ENCODE measurements around the gene TRIM7. TPM values are rescaled to one million over a fixed set of nuclear protein-coding genes. Genes with fewer than 3 reads are reported as not detected.
"Not testable (repeated sequence)": the region's sequence is repeated elsewhere in the genome, so short reads cannot be mapped to it uniquely, and the experiment has no call there.

Gene TRIM7
- total RNA-seq, 2 donors from 2014 or later, result 11.5 to 17.9 TPM

DNA sequence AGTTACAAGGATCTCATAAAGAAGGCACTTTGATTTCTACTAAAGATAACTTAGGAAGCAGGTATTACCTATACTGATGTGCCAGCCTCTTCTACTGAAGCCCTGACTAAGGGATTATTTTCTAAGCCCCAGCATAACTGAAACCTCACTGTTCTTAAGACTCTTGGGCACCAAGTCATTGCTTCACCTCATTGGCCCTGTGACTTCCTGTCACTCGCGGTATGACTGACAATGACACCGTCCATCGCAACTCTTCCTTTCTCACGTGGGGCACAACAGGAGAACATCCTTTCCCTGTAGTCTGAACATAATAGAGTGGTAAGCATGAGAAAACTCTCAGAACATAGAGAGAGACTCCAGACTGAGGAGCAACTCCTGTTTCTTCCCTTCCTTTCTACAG lies 51.2 kb downstream of the TRIM7 start:
- no peaks in the 10 kb centered on the region for H3K4me1 ChIP-seq
- H3K27me3 ChIP-seq, result no peaks in the 10 kb centered on the region
- no peak overlapping the region for H3K4me3 ChIP-seq
- ATAC-seq (no peak), DNase-seq (no peak)
- no peak overlapping the region for H3K27ac ChIP-seq
- no peaks in the 10 kb centered on the region for H3K9me3 ChIP-seq
- intact Hi-C loops (cut with DNase I), result loop anchor here (10.0 kb wide), 2 partner anchors 289 to 359 kb away; partner anchors contain the start of gene ZFP62
- H3K36me3 ChIP-seq (replicated peaks in 1 of 2; ENCODE audit: insufficient read depth in 1 of 2, low read depth in 2 of 2), result no peaks in the 10 kb centered on the region
- WGBS, 2 donors, result 68 to 73% methylated on average over 5 of the region's 5 CpGs
- TF ChIP-seq, protein P1, sequence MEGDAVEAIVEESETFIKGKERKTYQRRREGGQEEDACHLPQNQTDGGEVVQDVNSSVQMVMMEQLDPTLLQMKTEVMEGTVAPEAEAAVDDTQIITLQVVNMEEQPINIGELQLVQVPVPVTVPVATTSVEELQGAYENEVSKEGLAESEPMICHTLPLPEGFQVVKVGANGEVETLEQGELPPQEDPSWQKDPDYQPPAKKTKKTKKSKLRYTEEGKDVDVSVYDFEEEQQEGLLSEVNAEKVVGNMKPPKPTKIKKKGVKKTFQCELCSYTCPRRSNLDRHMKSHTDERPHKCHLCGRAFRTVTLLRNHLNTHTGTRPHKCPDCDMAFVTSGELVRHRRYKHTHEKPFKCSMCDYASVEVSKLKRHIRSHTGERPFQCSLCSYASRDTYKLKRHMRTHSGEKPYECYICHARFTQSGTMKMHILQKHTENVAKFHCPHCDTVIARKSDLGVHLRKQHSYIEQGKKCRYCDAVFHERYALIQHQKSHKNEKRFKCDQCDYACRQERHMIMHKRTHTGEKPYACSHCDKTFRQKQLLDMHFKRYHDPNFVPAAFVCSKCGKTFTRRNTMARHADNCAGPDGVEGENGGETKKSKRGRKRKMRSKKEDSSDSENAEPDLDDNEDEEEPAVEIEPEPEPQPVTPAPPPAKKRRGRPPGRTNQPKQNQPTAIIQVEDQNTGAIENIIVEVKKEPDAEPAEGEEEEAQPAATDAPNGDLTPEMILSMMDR (IDR thresholded peaks at IDR 0.05), result no peak
- TF ChIP-seq POLR2A (IDR thresholded peaks at IDR 0.05), result no peak

DNA sequence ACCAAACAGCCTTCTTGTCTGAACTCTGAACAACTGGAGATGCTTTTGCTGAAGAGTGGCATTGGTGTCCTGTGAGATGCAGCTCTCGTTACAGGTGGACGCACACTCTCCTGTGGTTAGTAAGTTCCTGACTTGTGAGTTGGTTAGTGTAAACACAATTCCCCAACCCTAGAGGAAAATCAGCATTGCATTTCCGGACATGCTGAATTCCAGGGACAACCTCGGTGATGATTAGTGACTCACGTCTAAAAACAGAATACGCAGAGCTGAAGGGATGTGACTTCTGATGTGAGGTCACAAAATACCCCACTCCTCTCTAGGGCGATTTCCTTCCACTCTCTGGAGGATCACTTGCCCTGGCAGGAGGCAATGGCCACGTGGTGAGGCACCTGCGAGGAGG lies 52.6 kb downstream of the TRIM7 start:
- H3K9me3 ChIP-seq, result no peaks in the 10 kb centered on the region
- 61 to 75% methylated on average over 6 to 9 of the region's 9 CpGs for WGBS, 2 donors
- no peak overlapping the region for H3K27ac ChIP-seq
- intact Hi-C loops (cut with DNase I), result loop anchor here (10.0 kb wide), 2 partner anchors 288 to 358 kb away; partner anchors contain the start of gene ZFP62
- no peak for DNase-seq
- TF ChIP-seq, protein P1 (IDR thresholded peaks at IDR 0.05), result no peak
- TF ChIP-seq POLR2A (IDR thresholded peaks at IDR 0.05), result no peak
- H3K27me3 ChIP-seq, result no peaks in the 10 kb centered on the region
- H3K36me3 ChIP-seq (replicated peaks in 1 of 2; ENCODE audit: insufficient read depth in 1 of 2, low read depth in 2 of 2), result no peaks in the 10 kb centered on the region
- no peak for ATAC-seq
- H3K4me3 ChIP-seq, result no peak overlapping the region
- no peaks in the 10 kb centered on the region for H3K4me1 ChIP-seq

DNA sequence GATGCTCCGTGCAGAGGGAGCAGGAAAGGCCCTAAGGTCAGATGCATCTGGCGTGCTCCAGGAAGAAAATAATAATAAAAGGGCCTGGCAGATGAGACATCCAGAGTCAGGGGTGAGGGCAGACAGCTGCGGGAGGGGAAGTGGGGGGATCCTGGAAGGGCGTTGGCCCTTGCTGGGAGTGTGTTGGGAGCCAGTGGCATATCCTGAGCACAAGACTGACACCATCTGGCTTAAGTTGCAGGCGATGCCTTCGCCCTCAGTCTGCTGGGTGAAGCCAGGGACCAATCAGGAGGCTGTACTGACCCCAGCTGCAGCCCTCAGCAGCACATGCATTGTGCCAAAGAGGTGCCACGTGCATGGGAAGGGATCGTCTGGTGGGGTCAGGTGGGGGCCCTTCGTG lies 53.9 kb downstream of the TRIM7 start:
- ATAC-seq (no peak), DNase-seq (no peak)
- intact Hi-C loops (cut with DNase I), result loop anchor here (10.0 kb wide), 2 partner anchors 286 to 356 kb away; partner anchors contain the start of gene ZFP62
- no peak overlapping the region for H3K27ac ChIP-seq
- H3K27me3 ChIP-seq, result no peaks in the 10 kb centered on the region
- H3K4me1 ChIP-seq, result no peaks in the 10 kb centered on the region
- no peak for TF ChIP-seq POLR2A (IDR thresholded peaks at IDR 0.05)
- TF ChIP-seq, protein P1 (IDR thresholded peaks at IDR 0.05), result no peak
- 25 to 32% methylated on average over 6 to 9 of the region's 9 CpGs for WGBS, 2 donors
- no peaks in the 10 kb centered on the region for H3K36me3 ChIP-seq (replicated peaks in 1 of 2; ENCODE audit: insufficient read depth in 1 of 2, low read depth in 2 of 2)
- no peaks in the 10 kb centered on the region for H3K9me3 ChIP-seq
- no peak overlapping the region for H3K4me3 ChIP-seq

DNA sequence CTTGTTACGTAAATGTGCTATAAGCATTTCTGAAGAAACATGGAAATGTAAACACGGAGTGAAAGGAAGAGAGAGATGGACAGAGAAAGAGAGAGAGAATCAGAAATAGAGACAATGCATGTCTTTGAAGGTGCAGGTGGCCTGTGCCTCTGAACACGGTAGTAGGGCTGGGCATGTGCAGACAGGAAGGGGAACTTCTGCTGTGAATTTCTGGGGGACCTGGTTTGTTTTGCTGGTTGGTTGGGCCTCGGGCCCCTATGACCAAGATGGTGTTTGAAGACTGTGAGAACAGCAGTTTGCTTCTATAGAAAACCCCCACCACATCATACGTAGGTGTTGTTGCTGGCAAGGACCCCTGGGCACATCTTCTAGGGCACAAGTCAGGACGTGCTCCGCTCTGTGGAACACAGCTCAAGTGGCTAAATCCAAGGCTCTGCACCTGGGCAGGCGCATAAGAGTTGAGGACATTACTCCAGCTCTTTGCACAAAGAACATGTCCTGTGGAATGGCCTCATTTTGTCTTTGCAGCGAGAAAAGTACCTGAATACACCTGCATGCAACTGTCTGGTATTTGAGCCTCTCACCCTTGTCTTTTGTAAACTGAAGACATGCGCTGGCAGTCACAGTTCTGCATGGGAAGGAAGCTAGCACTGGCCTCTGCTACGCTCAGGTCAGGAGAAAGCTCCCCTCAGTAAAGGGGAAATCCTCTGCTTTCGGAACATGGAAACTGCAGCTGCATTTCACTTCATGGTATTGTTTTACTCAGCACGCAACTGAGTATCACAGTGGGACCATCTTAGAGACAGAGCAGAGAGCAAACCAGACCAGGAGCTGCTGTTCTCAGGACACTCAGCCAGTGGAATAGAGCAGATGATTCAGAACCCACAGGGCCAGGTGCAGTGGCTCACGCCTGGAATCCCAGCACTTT lies 54.9 kb downstream of the TRIM7 start:
- Histone ChIP-seq H3K27me3 (no peaks in the 10 kb centered on the region), H3K27ac (no peak overlapping the region), H3K36me3 (replicated peaks in 1 of 2; ENCODE audit: insufficient read depth in 1 of 2, low read depth in 2 of 2) (no peaks in the 10 kb centered on the region), H3K9me3 (no peaks in the 10 kb centered on the region), H3K4me1 (no peaks in the 10 kb centered on the region), H3K4me3 (no peak overlapping the region)
- intact Hi-C loops (cut with DNase I), result loop anchor here (10.0 kb wide), 2 partner anchors 285 to 355 kb away; partner anchors contain the start of gene ZFP62
- DNase-seq (no peak), ATAC-seq (no peak)
- WGBS, 2 donors, result 70 to 74% methylated on average over 9 to 14 of the region's 14 CpGs
- no peak for TF ChIP-seq POLR2A (IDR thresholded peaks at IDR 0.05)

DNA sequence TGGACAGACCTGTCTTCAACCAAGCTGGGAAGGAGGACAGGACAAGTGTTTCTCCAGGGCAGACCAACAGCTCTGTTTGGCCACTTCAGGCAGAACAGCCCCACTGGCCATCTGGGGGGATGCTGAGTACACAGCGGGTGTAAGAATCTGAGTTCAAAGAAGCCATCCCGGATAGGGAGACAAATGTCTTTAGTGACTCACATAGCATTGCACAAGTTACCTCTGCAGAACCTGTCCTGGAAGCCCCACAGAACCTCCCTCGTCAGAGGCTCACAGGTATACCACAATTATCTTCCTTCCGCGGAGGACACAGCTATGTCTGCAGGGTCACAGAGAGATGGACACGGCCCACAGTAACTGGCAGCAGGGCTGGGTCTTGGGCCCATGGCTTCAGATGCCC lies 55.6 kb downstream of the TRIM7 start:
- Histone ChIP-seq H3K4me1 (no peaks in the 10 kb centered on the region), H3K27ac (no peak overlapping the region), H3K36me3 (replicated peaks in 1 of 2; ENCODE audit: insufficient read depth in 1 of 2, low read depth in 2 of 2) (no peaks in the 10 kb centered on the region), H3K9me3 (no peaks in the 10 kb centered on the region), H3K4me3 (no peak overlapping the region), H3K27me3 (no peaks in the 10 kb centered on the region)
- ATAC-seq (no peak), DNase-seq (no peak)
- intact Hi-C loops (cut with DNase I), result no loop called here
- WGBS, 2 donors, result 72 to 78% methylated on average over 4 to 6 of the region's 6 CpGs
- no peak for TF ChIP-seq POLR2A (IDR thresholded peaks at IDR 0.05)
- TF ChIP-seq, protein P1 (IDR thresholded peaks at IDR 0.05), result no peak

DNA sequence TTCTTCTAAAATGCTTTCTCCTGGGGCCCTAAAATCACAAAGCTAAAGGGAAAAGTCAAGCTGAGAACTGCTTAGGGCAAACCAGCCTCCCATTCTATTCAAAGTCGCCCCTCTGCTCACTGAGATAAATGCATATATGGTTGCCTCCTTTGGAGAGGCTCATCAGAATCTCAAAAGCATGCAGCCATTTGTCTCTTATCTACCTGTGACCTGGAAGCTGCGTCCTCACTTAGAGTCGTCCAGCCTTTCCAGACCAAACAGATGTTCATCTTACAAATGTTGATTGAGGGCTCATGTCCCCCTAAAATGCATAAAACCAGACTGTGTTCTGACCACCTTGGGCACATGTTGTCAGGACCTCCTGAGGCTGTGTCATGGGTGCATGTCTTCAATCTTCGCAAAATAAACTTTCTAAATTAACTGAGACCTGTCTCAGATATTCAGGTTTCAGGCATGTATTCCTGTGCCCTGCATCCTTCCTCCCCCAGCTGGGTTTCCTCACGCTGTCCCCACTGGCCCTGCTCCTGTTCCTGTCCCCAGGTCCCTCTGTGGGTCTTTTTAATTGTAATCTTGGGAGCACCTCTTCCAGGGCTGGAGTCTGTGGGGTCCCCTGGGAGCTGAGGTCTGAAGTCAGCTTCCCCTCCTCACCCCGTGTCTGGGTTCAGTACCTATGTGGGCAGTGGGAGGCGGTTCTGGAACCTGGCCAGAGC lies 57.9 kb downstream of the TRIM7 start, which contains the start of gene OR2V2:
OR2V2 (plus strand) TSS at position 660 of the 710 bp plus-strand sequence. CDS start 7,357 bp downstream, outside the sequence.
- H3K4me3 ChIP-seq; H3K4me1 ChIP-seq; DNase-seq; H3K9me3 ChIP-seq; intact Hi-C loops (cut with DNase I); H3K27me3 ChIP-seq; ATAC-seq; H3K36me3 ChIP-seq (replicated peaks in 1 of 2; ENCODE audit: insufficient read depth in 1 of 2, low read depth in 2 of 2); H3K27ac ChIP-seq: not testable (repeated sequence)
- 29 to 34% methylated on average over 5 to 7 of the region's 7 CpGs for WGBS, 2 donors

Measured in body of pancreas (tissue), 4 donors.